ENCODE data around the gene KRTAP4-8.

- TF ChIP-seq CTCF (IDR thresholded peaks at IDR 0.05; ENCODE audit: poor library complexity): no peak
- no peak for TF ChIP-seq EZH2 (IDR thresholded peaks at IDR 0.05; ENCODE audit: borderline replicate concordance)
These were observed 27.1 kb upstream of the KRTAP4-8 start for GRCh38 chr17:41125064-41125463.
